ENCODE measurements around the gene GH1.
"Not testable (repeated sequence)": the region's sequence is repeated elsewhere in the genome, so short reads cannot be mapped to it uniquely, and the experiment has no call there.

The GH1 gene

GRCh38 chr17:63873577-63873976 lies 45.1 kb downstream of the GH1 start, which contains the start of gene CSH2:
CSH2 (minus strand) TSS chr17:63873677; CDS start chr17:63873614, 63 bp downstream.
- H3K9ac ChIP-seq (ENCODE audit: low read length in 2 of 2); H3K27ac ChIP-seq (ENCODE audit: low read length); H3K36me3 ChIP-seq (ENCODE audit: control insufficient read depth in 2 of 2, insufficient read depth in 2 of 2, low read length in 2 of 2); H3K9me3 ChIP-seq (ENCODE audit: control insufficient read depth in 2 of 2, low read length in 2 of 2); H3K4me3 ChIP-seq (ENCODE audit: low read length in 2 of 2); H3K4me1 ChIP-seq (ENCODE audit: control insufficient read depth, insufficient read depth, low read length); H3K27me3 ChIP-seq (ENCODE audit: control insufficient read depth in 1 of 2, insufficient read depth in 2 of 2, low read length in 2 of 2): not testable (repeated sequence)

- H3K4me3 ChIP-seq (ENCODE audit: low read length in 2 of 2); H3K9me3 ChIP-seq (ENCODE audit: control insufficient read depth in 2 of 2, low read length in 2 of 2); H3K36me3 ChIP-seq (ENCODE audit: control insufficient read depth in 2 of 2, insufficient read depth in 2 of 2, low read length in 2 of 2); H3K4me1 ChIP-seq (ENCODE audit: control insufficient read depth, insufficient read depth, low read length); H3K27ac ChIP-seq (ENCODE audit: low read length); H3K9ac ChIP-seq (ENCODE audit: low read length in 2 of 2); H3K27me3 ChIP-seq (ENCODE audit: control insufficient read depth in 1 of 2, insufficient read depth in 2 of 2, low read length in 2 of 2): not testable (repeated sequence)
Measured at GRCh38 chr17:63871646-63872365, 46.8 kb downstream of the GH1 start.

- H3K4me3 ChIP-seq (ENCODE audit: low read length in 2 of 2); H3K4me1 ChIP-seq (ENCODE audit: control insufficient read depth, insufficient read depth, low read length); H3K9ac ChIP-seq (ENCODE audit: low read length in 2 of 2); H3K27ac ChIP-seq (ENCODE audit: low read length); H3K9me3 ChIP-seq (ENCODE audit: control insufficient read depth in 2 of 2, low read length in 2 of 2); H3K27me3 ChIP-seq (ENCODE audit: control insufficient read depth in 1 of 2, insufficient read depth in 2 of 2, low read length in 2 of 2); H3K36me3 ChIP-seq (ENCODE audit: control insufficient read depth in 2 of 2, insufficient read depth in 2 of 2, low read length in 2 of 2): not testable (repeated sequence)
Measured at GRCh38 chr17:63870292-63870665, 48.4 kb downstream of the GH1 start.

- H3K27ac ChIP-seq (ENCODE audit: low read length); H3K9ac ChIP-seq (ENCODE audit: low read length in 2 of 2); H3K9me3 ChIP-seq (ENCODE audit: control insufficient read depth in 2 of 2, low read length in 2 of 2); H3K4me3 ChIP-seq (ENCODE audit: low read length in 2 of 2); H3K4me1 ChIP-seq (ENCODE audit: control insufficient read depth, insufficient read depth, low read length); H3K27me3 ChIP-seq (ENCODE audit: control insufficient read depth in 1 of 2, insufficient read depth in 2 of 2, low read length in 2 of 2); H3K36me3 ChIP-seq (ENCODE audit: control insufficient read depth in 2 of 2, insufficient read depth in 2 of 2, low read length in 2 of 2): not testable (repeated sequence)
Measured at GRCh38 chr17:63869491-63870291, 48.9 kb downstream of the GH1 start.

Measured in stomach smooth muscle (tissue), 2 donors.